B cell (primary cell): Measurements from ENCODE around the gene ZNF212. TPM values are rescaled to one million over a fixed set of nuclear protein-coding genes. Genes with fewer than 3 reads are reported as not detected.

Source experiments
- ATAC-seq: fragments of 200-7000 bp; cut with Tn5 transposase; one replicate; pipeline ENCODE4 v1.10.0; 2021; ENCODE audit warnings: low read depth, mild to moderate bottlenecking, moderate number of reproducible peaks, moderate library complexity
- CTCF ChIA-PET: fragments of 350-600 bp; sonication (Branson Sonifier 250); formaldehyde crosslinking; loops from one replicate; lab custom pipeline; 2021; ENCODE audit warnings: antibody characterized with exemption, inconsistent platforms; lab: Charles Lee
- POLR2A ChIA-PET: fragments of 350-600 bp; sonication (Branson Sonifier 250); formaldehyde crosslinking; loops from one replicate; lab custom pipeline; 2021; ENCODE audit warnings: antibody characterized with exemption; lab: Charles Lee
- DNase-seq: peaks from one replicate; pipeline ENCODE4 v3.0.0; 2013
- H2AFZ ChIP-seq: 2 replicates; pipeline ENCODE4 v1.6.1; 2012; ENCODE audit warnings: mild to moderate bottlenecking, low read depth, low read length; ENCODE audit not compliant: insufficient read depth, poor library complexity, severe bottlenecking
- H3K27ac ChIP-seq, 2 donors: 1 replicate in 1 of 2; 2 replicates in 1 of 2; pipeline ENCODE4 v1.5.1; 2012 to 2013; ENCODE audit warnings: low read length in 2 of 2, mild to moderate bottlenecking in 2 of 2, moderate library complexity in 1 of 2
- H3K27me3 ChIP-seq, 4 experiments: fragments of 200-600 bp in 1 of 4; sonication (generic) in 1 of 4; replicated peaks in 1 of 4; 1 replicate in 2 of 4; 2 replicates in 2 of 4; pipeline versions ENCODE4 v1.6.1 to v1.7.0; 2013 to 2016; ENCODE audit warnings: low read length in 3 of 4, mild to moderate bottlenecking in 2 of 4, mixed read lengths in 1 of 4, moderate library complexity in 1 of 4; ENCODE audit not compliant: insufficient read depth in 4 of 4, control insufficient read depth in 3 of 4; ENCODE audit errors: control extremely low read depth in 1 of 4
- H3K36me3 ChIP-seq, 2 experiments: replicated peaks in 1 of 2; 1 replicate in 1 of 2; 2 replicates in 1 of 2; pipeline versions ENCODE4 v1.6.1 to v1.7.1; 2013; ENCODE audit warnings: low read length in 1 of 2; ENCODE audit not compliant: insufficient read depth in 2 of 2, control insufficient read depth in 1 of 2; ENCODE audit errors: control extremely low read depth in 1 of 2, extremely low read depth in 1 of 2
- H3K4me1 ChIP-seq, 2 donors: fragments of 200-600 bp in 1 of 2; sonication (generic) in 1 of 2; 1 replicate in 1 of 2; 2 replicates in 1 of 2; pipeline versions ENCODE4 v1.5.1 to v1.6.1; 2013 to 2017; ENCODE audit warnings: low read length in 2 of 2; ENCODE audit not compliant: control insufficient read depth in 2 of 2, insufficient read depth in 2 of 2
- H3K4me2 ChIP-seq: replicated peaks from 2 replicates; pipeline ENCODE3; 2012; ENCODE audit warnings: mild to moderate bottlenecking, low read depth, low read length; ENCODE audit not compliant: poor library complexity, severe bottlenecking
- H3K4me3 ChIP-seq, 5 experiments: fragments of 200-600 bp in 1 of 5; sonication (generic) in 1 of 5; 1 replicate in 3 of 5; 2 replicates in 2 of 5; pipeline versions ENCODE4 v1.5.1 to v1.7.0; 2011 to 2016; ENCODE audit warnings: low read length in 4 of 5, mild to moderate bottlenecking in 4 of 5, low read depth in 2 of 5, control low read depth in 1 of 5, moderate library complexity in 1 of 5; ENCODE audit not compliant: insufficient read depth in 1 of 5; ENCODE audit errors: control extremely low read depth in 1 of 5, extremely low read depth in 1 of 5
- H3K79me2 ChIP-seq: fragments of 200-600 bp; sonication (generic); one replicate; pipeline ENCODE4 v1.6.0; 2016; ENCODE audit warnings: low read length; ENCODE audit not compliant: control insufficient read depth, insufficient read depth
- H3K9ac ChIP-seq: fragments of 200-600 bp; sonication (generic); 2 replicates; pipeline ENCODE4 v1.6.1; 2017; ENCODE audit warnings: mild to moderate bottlenecking, low read length, moderate library complexity
- H3K9me3 ChIP-seq, 3 donors: one replicate each; pipeline versions ENCODE4 v1.6.1 to v1.7.1; 2013; ENCODE audit warnings: low read length in 2 of 3; ENCODE audit not compliant: control insufficient read depth in 2 of 3, insufficient read depth in 1 of 3; ENCODE audit errors: control extremely low read depth in 1 of 3
- H4K20me1 ChIP-seq: 2 replicates; pipeline ENCODE4 v1.6.0; 2012; ENCODE audit warnings: mild to moderate bottlenecking, low read length; ENCODE audit not compliant: insufficient read depth, control insufficient read depth, poor library complexity, severe bottlenecking
- H3K27ac Mint-ChIP-seq: one replicate; pipeline ENCODE4 v1.8.0; 2021; ENCODE audit warnings: mixed read lengths
- H3K27me3 Mint-ChIP-seq: one replicate; pipeline ENCODE4 v1.8.0; 2021; ENCODE audit warnings: mixed read lengths
- H3K4me1 Mint-ChIP-seq: one replicate; pipeline ENCODE4 v1.8.0; 2021; ENCODE audit warnings: mixed read lengths
- H3K4me3 Mint-ChIP-seq: one replicate; pipeline ENCODE4 v1.8.0; 2021; ENCODE audit warnings: mixed read lengths
- H3K9me3 Mint-ChIP-seq: one replicate; pipeline ENCODE4 v1.8.0; 2022; ENCODE audit warnings: mixed read lengths; ENCODE audit not compliant: insufficient read depth
- CTCF ChIP-seq: fragments of 200-600 bp; IDR thresholded peaks from one replicate; pipeline ENCODE4 v1.8.0; 2022; ENCODE audit warnings: antibody characterized with exemption, mild to moderate bottlenecking
- EZH2 ChIP-seq: IDR thresholded peaks from 2 replicates; pipeline ENCODE4 v1.6.1; 2012; ENCODE audit warnings: borderline replicate concordance, low read depth, mild to moderate bottlenecking, moderate library complexity, low read length; ENCODE audit not compliant: insufficient read depth, poor library complexity, severe bottlenecking
- WGBS: methylation state at CpG from one replicate; pipeline ENCODE4 v1.1.5; 2013; ENCODE audit warnings: missing lambda C conversion rate; ENCODE audit not compliant: insufficient coverage; 5-methylcytosine and 5-hydroxymethylcytosine counted together
- intact Hi-C: fragments of 100-400 bp; cut with micrococcal nuclease; formaldehyde crosslinking; loops from one replicate; pipeline ENCODE4 v1.10.0; 2022
- polyA plus RNA-seq: library from polyadenylated mRNA; depleted of rRNA; stranded (reverse); fragments of >200 nt; gene quantifications from 2 replicates; pipeline ENCODE4 v1.2.3, GENCODE V29; 2012
- small RNA-seq: library from RNA; depleted of rRNA; stranded (forward); fragments of <200 nt; gene quantifications from one replicate; pipeline ENCODE3, GENCODE V24; 2012; ENCODE audit warnings: low replicate concordance, low read depth; ENCODE audit not compliant: insufficient read length
- total RNA-seq, 2 donors: library from RNA; stranded (reverse); fragments of 120-200 nt in 1 of 2; gene quantifications; 1 replicate in 1 of 2; 2 replicates in 1 of 2; pipeline versions ENCODE4 v1.2.3 to v1.2.4, GENCODE V29; 2013 to 2022

The ZNF212 gene
- total and polyA plus RNA-seq, 2 donors (not counting 1 experiment from before 2014, with no cell fraction given), result 8.1 to 22.5 TPM

DNA sequence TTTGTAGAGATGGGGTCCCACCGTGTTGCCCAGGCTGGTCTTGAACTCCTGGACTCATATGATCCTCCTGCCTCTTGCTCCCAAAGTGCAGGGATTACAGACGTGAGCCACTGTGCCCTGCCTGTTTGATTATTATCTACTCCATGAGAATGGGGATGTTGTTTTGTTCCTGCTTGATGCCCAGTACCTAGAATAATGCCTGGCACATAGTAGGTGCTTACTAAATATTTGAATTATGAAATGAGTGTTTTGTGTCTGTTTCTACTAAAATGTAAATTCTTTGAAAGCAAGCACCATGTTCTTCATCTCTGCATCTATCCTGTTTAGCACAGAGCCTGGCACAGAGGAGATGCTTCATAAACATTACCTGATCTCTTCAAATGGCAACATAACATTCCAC is 63.4 kb downstream of the ZNF212 start:
- no peak overlapping the region for H2AFZ ChIP-seq
- ATAC-seq (no peak), DNase-seq (no peak)
- peaks cover 0 to 12% (median 3%) of the 10 kb centered on the region in 3 donors for H3K9me3 ChIP-seq
- H3K4me3 ChIP-seq, result no peak overlapping the region
- TF ChIP-seq CTCF (no peak), EZH2 (no peak)
- H3K4me1 ChIP-seq, result no peaks in the 10 kb centered on the region
- no peaks in the 10 kb centered on the region for H3K4me1 Mint-ChIP-seq
- 84% methylated on average over 2 of the region's 2 CpGs for WGBS
- intact Hi-C loops, result no loop called here
- no peak overlapping the region for H3K9ac ChIP-seq
- no peak overlapping the region for H3K4me3 Mint-ChIP-seq
- H3K9me3 Mint-ChIP-seq, result no peaks in the 10 kb centered on the region
- CTCF ChIA-PET, result no interaction called here
- no peaks in the 10 kb centered on the region for H3K36me3 ChIP-seq
- no peak overlapping the region for H3K27ac ChIP-seq
- no peaks in the 10 kb centered on the region for H3K79me2 ChIP-seq
- POLR2A ChIA-PET, result no interaction called here
- H4K20me1 ChIP-seq, result no peaks in the 10 kb centered on the region
- peaks cover 7% of the 10 kb centered on the region for H3K27me3 Mint-ChIP-seq
- no peak overlapping the region for H3K27ac Mint-ChIP-seq
- no peaks in the 10 kb centered on the region for H3K27me3 ChIP-seq
- H3K4me2 ChIP-seq, result no peak overlapping the region

GRCh38 chr7:149304006-149304405 is 64.6 kb downstream of the ZNF212 start:
- no peak for TF ChIP-seq EZH2
- no peak for TF ChIP-seq CTCF
- Mint-ChIP-seq H3K27ac (no peak overlapping the region), H3K9me3 (no peaks in the 10 kb centered on the region), H3K4me3 (no peak overlapping the region), H3K27me3 (peaks cover 7% of the 10 kb centered on the region), H3K4me1 (no peaks in the 10 kb centered on the region)
- DNase-seq (no peak), ATAC-seq (no peak)
- intact Hi-C loops, result no loop called here
- Histone ChIP-seq H3K36me3 (no peaks in the 10 kb centered on the region), H3K4me1 (no peaks in the 10 kb centered on the region), H4K20me1 (no peaks in the 10 kb centered on the region), H3K79me2 (no peaks in the 10 kb centered on the region), H3K9me3 (peaks cover 0 to 7% (median 0%) of the 10 kb centered on the region in 3 donors), H3K4me2 (no peak overlapping the region), H3K9ac (no peak overlapping the region), H3K4me3 (no peak overlapping the region), H2AFZ (no peak overlapping the region), H3K27me3 (no peaks in the 10 kb centered on the region), H3K27ac (no peak overlapping the region)
- CTCF ChIA-PET, result no interaction called here
- 86% methylated on average over 4 of the region's 7 CpGs for WGBS
- POLR2A ChIA-PET, result no interaction called here

Small RNA genes within 50 kb of the gene (small RNA-seq; reads per million reads assigned to genes)
- not detected for gene AC004890.1

Other genes with a start within 250 kb of the ZNF212 start
- 34.7 and 36.5 TPM in 2 replicates for gene PDIA4, start 211.1 kb upstream of the ZNF212 start, total RNA-seq
- gene PDIA4, start 211.1 kb upstream of the ZNF212 start, polyA plus RNA-seq, result 31.6 and 38.1 TPM in 2 replicates
- 14.7 and 18.0 TPM in 2 replicates for gene ZNF786, start 148.9 kb upstream of the ZNF212 start, total RNA-seq
- gene ZNF786, start 148.9 kb upstream of the ZNF212 start, polyA plus RNA-seq, result 3.7 and 6.4 TPM in 2 replicates
- gene ZNF425, start 113.3 kb upstream of the ZNF212 start, total RNA-seq, result 2.8 and 3.3 TPM in 2 replicates
- gene ZNF425, start 113.3 kb upstream of the ZNF212 start, polyA plus RNA-seq, result 0.48 and 0.85 TPM in 2 replicates
- 21.7 and 22.5 TPM in 2 replicates for gene ZNF398, start 92.2 kb upstream of the ZNF212 start, total RNA-seq
- 6.4 and 7.7 TPM in 2 replicates for gene ZNF398, start 92.2 kb upstream of the ZNF212 start, polyA plus RNA-seq
- 25.7 and 26.8 TPM in 2 replicates for gene ZNF282, start 44.1 kb upstream of the ZNF212 start, total RNA-seq
- 5.8 and 8.3 TPM in 2 replicates for gene ZNF282, start 44.1 kb upstream of the ZNF212 start, polyA plus RNA-seq
- gene ZNF783, start 22.5 kb downstream of the ZNF212 start, total RNA-seq, result 43.8 and 44.8 TPM in 2 replicates
- 35.3 and 38.1 TPM in 2 replicates for gene ZNF783, start 22.5 kb downstream of the ZNF212 start, polyA plus RNA-seq
- gene ZNF777, start 221.4 kb downstream of the ZNF212 start, total RNA-seq, result 14.9 and 16.0 TPM in 2 replicates
- gene ZNF777, start 221.4 kb downstream of the ZNF212 start, polyA plus RNA-seq, result 5.2 and 8.3 TPM in 2 replicates